DND-41 (cell line): ENCODE results near the gene HGD.

ENCODE experiments used
- CTCF ChIP-seq: IDR thresholded peaks from 2 replicates; pipeline ENCODE4 v1.5.1; 2012; ENCODE audit warnings: borderline replicate concordance, low read length, moderate library complexity, mild to moderate bottlenecking; ENCODE audit not compliant: poor library complexity, severe bottlenecking; ENCODE audit errors: extremely low read depth
- EZH2 ChIP-seq: IDR thresholded peaks from 3 replicates; pipeline ENCODE4 v1.6.1; 2012; ENCODE audit warnings: borderline replicate concordance, low read depth, mild to moderate bottlenecking, moderate library complexity, low read length, inconsistent platforms; ENCODE audit not compliant: severe bottlenecking

- TF ChIP-seq CTCF (no peak), EZH2 (no peak)
These were observed 28.3 kb upstream of the HGD start for GRCh38 chr3:120710369-120710768.
